ENCODE measurements around the gene PROM1. TPM values are rescaled to one million over a fixed set of nuclear protein-coding genes. Genes with fewer than 3 reads are reported as not detected.

PROM1 gene
- total and polyA plus RNA-seq, 2 of the 13 experiments (the other 11 are each of a cell fraction or from before 2014, with no cell fraction given): 3.9 to 16.4 TPM

- POLR2A ChIA-PET: no interaction called here
- CTCF ChIA-PET (ENCODE audit: low intra/inter-chr PET ratio, low total read pairs): no interaction called here
- no peaks in the 10 kb centered on the region for H3K36me3 ChIP-seq (replicated peaks in 1 of 2; ENCODE audit: control insufficient read depth in 1 of 2, insufficient read depth in 2 of 2, low read length in 2 of 2)
- H2AFZ ChIP-seq (ENCODE audit: low read length): no peak overlapping the region
- no peaks in the 10 kb centered on the region for H3K4me1 ChIP-seq (ENCODE audit: insufficient read depth, low read length)
- ATAC-seq: no peak
- H3K27me3 ChIP-seq (ENCODE audit: control insufficient read depth in 1 of 2, insufficient read depth in 2 of 2, low read length in 2 of 2): no peaks in the 10 kb centered on the region
- H3K9ac ChIP-seq (ENCODE audit: insufficient read depth, low read depth, low read length): no peak overlapping the region
- no peak for FAIRE-seq
- H3K79me2 ChIP-seq (ENCODE audit: insufficient read depth, low read length): no peaks in the 10 kb centered on the region
- H3K27ac ChIP-seq (ENCODE audit: extremely low read length, insufficient read depth, low read length): no peak overlapping the region
- no peaks in the 10 kb centered on the region for H4K20me1 ChIP-seq (ENCODE audit: insufficient read depth, low read length)
- H3K4me2 ChIP-seq (ENCODE audit: low read depth, low read length): no peak overlapping the region
- TF ChIP-seq ZFP62 (CRISPR knock-in tag; IDR thresholded peaks at IDR 0.05): no peak
- TF ChIP-seq ZNF790 (CRISPR knock-in tag; IDR thresholded peaks at IDR 0.05; ENCODE audit: borderline replicate concordance): no peak
- no peak for TF ChIP-seq BCL3 (CRISPR knock-in tag; IDR thresholded peaks at IDR 0.05)
- TF ChIP-seq NFATC3 (CRISPR knock-in tag; IDR thresholded peaks at IDR 0.05): no peak
- BruUV-seq (replicated peaks): no TSS peak
- no peak overlapping the region for H3K4me3 ChIP-seq (replicated peaks in 1 of 3; ENCODE audit: insufficient read depth in 1 of 3, low read depth in 2 of 3, low read length in 3 of 3)
- WGBS (ENCODE audit: low lambda C conversion rate): 41% methylated on average over 5 of the region's 5 CpGs
- in situ Hi-C loops (cut with HindIII; ENCODE audit: extremely low pct_ligation_motif_present, low pct_unique_long_range_greater_than_20kb): no loop called here
- intact Hi-C loops (cut with micrococcal nuclease; ENCODE audit: unreplicated experiment): no loop called here
- H3K9me3 ChIP-seq (ENCODE audit: low read length): no peaks in the 10 kb centered on the region
- DNase-seq (ENCODE audit: low spot score): no peak
These were observed 76.2 kb downstream of the PROM1 start for GRCh38 chr4:16007471-16008095.

GRCh38 chr4:16006771-16007446 is 76.9 kb downstream of the PROM1 start:
- no peak overlapping the region for H3K9ac ChIP-seq (ENCODE audit: insufficient read depth, low read depth, low read length)
- no peaks in the 10 kb centered on the region for H3K79me2 ChIP-seq (ENCODE audit: insufficient read depth, low read length)
- 74% methylated on average over 6 of the region's 6 CpGs for WGBS (ENCODE audit: low lambda C conversion rate)
- H2AFZ ChIP-seq (ENCODE audit: low read length): no peak overlapping the region
- H3K4me3 ChIP-seq (replicated peaks in 1 of 3; ENCODE audit: insufficient read depth in 1 of 3, low read depth in 2 of 3, low read length in 3 of 3): no peak overlapping the region
- DNase-seq (ENCODE audit: low spot score) (no peak), ATAC-seq (no peak), FAIRE-seq (no peak)
- intact Hi-C loops (cut with micrococcal nuclease; ENCODE audit: unreplicated experiment) (no loop called here), in situ Hi-C loops (cut with HindIII; ENCODE audit: extremely low pct_ligation_motif_present, low pct_unique_long_range_greater_than_20kb) (no loop called here)
- no TSS peak for BruUV-seq (replicated peaks)
- no peaks in the 10 kb centered on the region for H3K27me3 ChIP-seq (ENCODE audit: control insufficient read depth in 1 of 2, insufficient read depth in 2 of 2, low read length in 2 of 2)
- ChIA-PET POLR2A (no interaction called here), CTCF (ENCODE audit: low intra/inter-chr PET ratio, low total read pairs) (no interaction called here)
- no peaks in the 10 kb centered on the region for H3K4me1 ChIP-seq (ENCODE audit: insufficient read depth, low read length)
- no peaks in the 10 kb centered on the region for H3K9me3 ChIP-seq (ENCODE audit: low read length)
- no peak overlapping the region for H3K27ac ChIP-seq (ENCODE audit: extremely low read length, insufficient read depth, low read length)
- H4K20me1 ChIP-seq (ENCODE audit: insufficient read depth, low read length): no peaks in the 10 kb centered on the region
- H3K36me3 ChIP-seq (replicated peaks in 1 of 2; ENCODE audit: control insufficient read depth in 1 of 2, insufficient read depth in 2 of 2, low read length in 2 of 2): no peaks in the 10 kb centered on the region
- H3K4me2 ChIP-seq (ENCODE audit: low read depth, low read length): no peak overlapping the region
- TF ChIP-seq HES4 (CRISPR knock-in tag; IDR thresholded peaks at IDR 0.05; ENCODE audit: borderline replicate concordance) (no peak), NONO (IDR thresholded peaks at IDR 0.05) (no peak), NONO (CRISPR knock-in tag; conservative IDR thresholded peaks at IDR 0.05) (no peak), STAT6 (CRISPR knock-in tag; IDR thresholded peaks at IDR 0.05; ENCODE audit: borderline replicate concordance) (no peak), ZNF703 (CRISPR knock-in tag; IDR thresholded peaks at IDR 0.05; ENCODE audit: borderline replicate concordance) (no peak)

All from HepG2 (cell line).